ENCODE measurements around the gene DENND2A.
"Not testable (repeated sequence)": the region's sequence is repeated elsewhere in the genome, so short reads cannot be mapped to it uniquely, and the experiment has no call there.

DENND2A gene, protein sequence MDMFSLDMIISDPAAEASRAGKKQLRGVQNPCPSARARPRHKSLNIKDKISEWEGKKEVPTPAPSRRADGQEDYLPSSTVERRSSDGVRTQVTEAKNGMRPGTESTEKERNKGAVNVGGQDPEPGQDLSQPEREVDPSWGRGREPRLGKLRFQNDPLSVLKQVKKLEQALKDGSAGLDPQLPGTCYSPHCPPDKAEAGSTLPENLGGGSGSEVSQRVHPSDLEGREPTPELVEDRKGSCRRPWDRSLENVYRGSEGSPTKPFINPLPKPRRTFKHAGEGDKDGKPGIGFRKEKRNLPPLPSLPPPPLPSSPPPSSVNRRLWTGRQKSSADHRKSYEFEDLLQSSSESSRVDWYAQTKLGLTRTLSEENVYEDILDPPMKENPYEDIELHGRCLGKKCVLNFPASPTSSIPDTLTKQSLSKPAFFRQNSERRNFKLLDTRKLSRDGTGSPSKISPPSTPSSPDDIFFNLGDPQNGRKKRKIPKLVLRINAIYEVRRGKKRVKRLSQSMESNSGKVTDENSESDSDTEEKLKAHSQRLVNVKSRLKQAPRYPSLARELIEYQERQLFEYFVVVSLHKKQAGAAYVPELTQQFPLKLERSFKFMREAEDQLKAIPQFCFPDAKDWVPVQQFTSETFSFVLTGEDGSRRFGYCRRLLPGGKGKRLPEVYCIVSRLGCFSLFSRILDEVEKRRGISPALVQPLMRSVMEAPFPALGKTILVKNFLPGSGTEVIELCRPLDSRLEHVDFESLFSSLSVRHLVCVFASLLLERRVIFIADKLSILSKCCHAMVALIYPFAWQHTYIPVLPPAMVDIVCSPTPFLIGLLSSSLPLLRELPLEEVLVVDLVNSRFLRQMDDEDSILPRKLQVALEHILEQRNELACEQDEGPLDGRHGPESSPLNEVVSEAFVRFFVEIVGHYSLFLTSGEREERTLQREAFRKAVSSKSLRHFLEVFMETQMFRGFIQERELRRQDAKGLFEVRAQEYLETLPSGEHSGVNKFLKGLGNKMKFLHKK

GRCh38 chr7:140640727-140641523, at the start of gene DENND2A:
Gene DENND2A (minus strand): TSS chr7:140640813. CDS start chr7:140602397, 38,416 bp downstream.
- DNase-seq: no peak

GRCh38 chr7:140689199-140690152, 48.9 kb upstream of the DENND2A start:
- no peak for DNase-seq

- DNase-seq: no peak
Observed at GRCh38 chr7:140688341-140688740, 47.7 kb upstream of the DENND2A start.

- no peak for DNase-seq
Observed at GRCh38 chr7:140686921-140687320, 46.3 kb upstream of the DENND2A start.

- no peak for DNase-seq
Observed at GRCh38 chr7:140685407-140686087, 44.9 kb upstream of the DENND2A start.

- DNase-seq: no peak
Observed at GRCh38 chr7:140684066-140684950, 43.7 kb upstream of the DENND2A start.

DNA sequence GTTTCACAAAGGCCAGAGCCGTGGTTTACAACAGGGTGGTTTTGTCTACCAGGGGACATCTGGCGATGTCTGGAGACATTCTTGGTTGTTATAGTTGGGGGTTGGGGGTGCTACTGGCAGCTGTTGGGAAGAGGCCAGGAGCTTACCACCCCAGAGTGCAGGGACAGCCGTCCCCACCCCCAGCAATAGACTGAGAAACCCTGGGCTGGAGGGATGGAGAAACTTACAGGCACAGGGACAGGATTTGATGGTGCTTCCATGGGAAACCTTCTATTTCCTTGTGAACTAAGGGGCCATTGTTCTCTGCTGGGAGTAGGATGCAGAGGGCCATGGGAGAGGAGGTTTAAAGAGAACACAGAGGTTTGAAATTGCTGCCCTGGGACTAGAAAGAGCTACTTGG, 43.0 kb upstream of the DENND2A start:
- DNase-seq: no peak

- no peak for DNase-seq
Observed at GRCh38 chr7:140681766-140682165, 41.2 kb upstream of the DENND2A start.

DNA sequence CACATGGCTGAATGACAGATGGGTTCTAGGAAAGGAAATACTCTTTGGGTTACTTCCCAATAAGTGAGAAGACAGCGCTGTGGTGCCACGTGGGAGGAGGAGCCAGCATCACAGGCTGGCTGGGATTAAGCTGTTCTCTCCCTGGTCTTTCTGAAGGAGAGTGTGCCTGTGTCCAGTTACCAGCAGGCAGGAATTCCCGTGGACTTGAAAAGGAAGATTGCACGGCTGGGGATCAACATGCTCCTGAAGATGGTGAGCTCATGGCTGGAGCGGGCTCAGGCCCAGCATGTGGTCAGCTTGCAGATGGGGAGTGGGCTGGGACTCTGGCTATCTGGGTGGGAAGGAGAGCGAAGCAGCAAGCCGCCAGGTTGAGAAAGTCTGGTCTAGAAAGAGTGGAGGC, 40.3 kb upstream of the DENND2A start:
- DNase-seq: no peak

DNA sequence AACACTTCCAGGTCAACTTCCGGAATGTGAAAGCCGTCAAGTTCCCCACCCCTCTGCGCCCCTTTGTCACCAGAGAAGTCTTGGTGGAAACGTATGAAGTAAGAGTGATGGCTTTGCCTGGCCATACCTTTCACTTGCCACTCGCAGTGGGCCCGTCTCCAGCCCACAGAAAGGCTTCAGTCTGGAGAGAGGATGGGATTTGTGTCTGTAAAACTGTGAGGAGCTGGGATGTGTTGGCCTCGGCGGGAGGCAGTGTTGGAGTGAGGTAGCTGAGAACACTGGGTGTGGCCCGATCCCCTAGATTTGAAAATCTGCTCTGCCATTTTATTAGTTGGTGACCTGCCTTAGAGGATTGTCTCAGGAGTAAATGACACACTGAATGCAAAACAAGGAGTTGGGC, 38.6 kb upstream of the DENND2A start:
- DNase-seq: no peak

- DNase-seq: no peak
Observed at GRCh38 chr7:140678816-140679130, 38.2 kb upstream of the DENND2A start.

- DNase-seq: no peak
Observed at GRCh38 chr7:140678081-140678815, 37.6 kb upstream of the DENND2A start.

GRCh38 chr7:140677496-140677895, 36.9 kb upstream of the DENND2A start:
- DNase-seq: no peak

DNA sequence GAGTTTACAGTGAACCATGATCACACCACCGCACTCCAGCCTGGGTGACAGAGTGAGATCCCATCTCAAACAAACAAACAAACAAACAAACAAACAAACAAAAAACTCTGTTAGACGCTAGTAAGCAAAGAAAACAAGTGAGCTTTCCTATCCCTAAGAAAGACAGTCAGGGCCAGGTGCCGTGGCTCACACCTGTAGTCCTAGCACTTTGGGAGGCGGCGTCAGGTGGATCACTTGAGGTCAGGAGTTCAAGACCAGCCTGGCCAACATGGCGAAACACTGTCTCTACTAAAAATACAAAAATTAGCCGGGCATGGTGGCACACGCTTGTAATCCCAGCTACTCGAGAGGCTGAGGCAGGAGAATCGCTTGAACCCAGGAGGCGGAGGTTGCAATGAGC, 36.3 kb upstream of the DENND2A start:
- not testable (repeated sequence) for DNase-seq

- DNase-seq: no peak
Observed at GRCh38 chr7:140676306-140676705, 35.7 kb upstream of the DENND2A start.

GRCh38 chr7:140675726-140676125, 35.1 kb upstream of the DENND2A start:
- DNase-seq: no peak

- DNase-seq: no peak
Observed at GRCh38 chr7:140674899-140675701, 34.5 kb upstream of the DENND2A start.

- no peak for DNase-seq
Observed at GRCh38 chr7:140674356-140674800, 33.8 kb upstream of the DENND2A start.

Measured in CD4-positive, alpha-beta T cell treated with Interleukin-6 for 4 hours (primary cell).